HepG2 (cell line): ENCODE results near the gene SCUBE1. TPM values are rescaled to one million over a fixed set of nuclear protein-coding genes. Genes with fewer than 3 reads are reported as not detected.

Experiments used
- ATAC-seq: fragments of 200-7000 bp; cut with Tn5 transposase; 3 replicates; pipeline ENCODE4 v1.9.1; 2020; ENCODE audit warnings: mild to moderate bottlenecking, moderate library complexity
- BruUV-seq: library from RNA; stranded (reverse); fragments of 400-500 nt; replicated peaks from 2 replicates; lab custom pipeline; 2021; lab: Mats Ljungman, UMichigan
- CTCF ChIA-PET: fragments of 300-600 bp; formaldehyde crosslinking; extraction: SDS; loops from one replicate; lab custom pipeline; 2021; ENCODE audit warnings: low total read pairs, inconsistent platforms, low intra/inter-chr PET ratio; lab: Yijun Ruan, JAX
- POLR2A ChIA-PET: fragments of 350-600 bp; sonication (Branson Sonifier 250); formaldehyde crosslinking; loops from one replicate; lab custom pipeline; 2020; ENCODE audit warnings: antibody characterized with exemption, inconsistent platforms; lab: Yijun Ruan, JAX
- DNase-seq: peaks from one replicate; pipeline ENCODE4 v3.0.0-alpha.2; 2015; ENCODE audit warnings: low spot score
- FAIRE-seq: peaks from 3 replicates; lab custom pipeline; 2011; peaks lifted over from hg19 to GRCh38; lab: Jason Lieb, UNC
- H2AFZ ChIP-seq: one replicate; pipeline ENCODE4 v1.6.1; 2011; ENCODE audit warnings: low read length, inconsistent platforms
- H3K27ac ChIP-seq: fragments of 300-600 bp; 3 replicates; pipeline ENCODE4 v1.8.0; 2011; ENCODE audit warnings: mixed run types, mild to moderate bottlenecking, mixed read lengths, low read length, inconsistent platforms; ENCODE audit not compliant: insufficient read depth; ENCODE audit errors: extremely low read length
- H3K27me3 ChIP-seq, 2 experiments: fragments of 200-600 bp in 1 of 2; 2 replicates in 1 of 2; 3 replicates in 1 of 2; pipeline versions ENCODE4 v1.6.0 to v1.8.0; 2011; ENCODE audit warnings: low read length in 2 of 2, mild to moderate bottlenecking in 2 of 2, moderate library complexity in 2 of 2, inconsistent platforms in 1 of 2; ENCODE audit not compliant: insufficient read depth in 2 of 2, control insufficient read depth in 1 of 2
- H3K36me3 ChIP-seq, 2 experiments: fragments of 200-600 bp in 1 of 2; replicated peaks in 1 of 2; 2 replicates in 1 of 2; 3 replicates in 1 of 2; pipeline versions ENCODE4 v1.5.1 to v1.8.0; 2011; ENCODE audit warnings: low read length in 2 of 2, inconsistent platforms in 1 of 2; ENCODE audit not compliant: insufficient read depth in 2 of 2, control insufficient read depth in 1 of 2
- H3K4me1 ChIP-seq: 2 replicates; pipeline ENCODE4 v1.5.1; 2012; ENCODE audit warnings: low read length, inconsistent platforms; ENCODE audit not compliant: insufficient read depth
- H3K4me2 ChIP-seq: 2 replicates; pipeline ENCODE4 v1.6.0; 2011; ENCODE audit warnings: low read depth, low read length, inconsistent platforms
- H3K4me3 ChIP-seq, 3 experiments: fragments of 200-600 bp in 1 of 3; sonication (generic), shearing (Covaris generic) in 1 of 3; replicated peaks in 1 of 3; 2 replicates each; pipeline ENCODE4 v1.5.1; 2011 to 2016; ENCODE audit warnings: low read length in 3 of 3, inconsistent platforms in 2 of 3, low read depth in 2 of 3, mild to moderate bottlenecking in 2 of 3, control low read depth in 1 of 3, mixed read lengths in 1 of 3; ENCODE audit not compliant: insufficient read depth in 1 of 3
- H3K79me2 ChIP-seq: one replicate; pipeline ENCODE4 v1.6.1; 2011; ENCODE audit warnings: low read length, inconsistent platforms; ENCODE audit not compliant: insufficient read depth
- H3K9ac ChIP-seq: 2 replicates; pipeline ENCODE4 v1.6.0; 2011; ENCODE audit warnings: mild to moderate bottlenecking, low read depth, low read length, inconsistent platforms; ENCODE audit not compliant: insufficient read depth
- H3K9me3 ChIP-seq: 2 replicates; pipeline ENCODE4 v1.5.1; 2012; ENCODE audit warnings: mild to moderate bottlenecking, low read length
- H4K20me1 ChIP-seq: 2 replicates; pipeline ENCODE4 v1.6.0; 2011; ENCODE audit warnings: inconsistent platforms, mild to moderate bottlenecking, low read length, moderate library complexity; ENCODE audit not compliant: insufficient read depth
- AGO2 ChIP-seq: fragments of 200-400 bp; formaldehyde crosslinking; optimal IDR thresholded peaks from 2 replicates; pipeline ENCODE3; 2017; ENCODE audit warnings: mild to moderate bottlenecking, low read depth, low read length, moderate library complexity
- AKAP8 ChIP-seq: sonication (generic); formaldehyde crosslinking; IDR thresholded peaks from 2 replicates; pipeline ENCODE4 v1.5.1; 2020; ENCODE audit warnings: mild to moderate bottlenecking, missing genetic modification reagents
- BCL6 ChIP-seq: IDR thresholded peaks from 2 replicates; pipeline ENCODE4 v1.6.1; 2016; ENCODE audit warnings: missing genetic modification reagents, missing compliant biosample characterization
- E2F1 ChIP-seq: sonication (generic); formaldehyde crosslinking; IDR thresholded peaks from 2 replicates; pipeline ENCODE4 v1.5.0; 2020; ENCODE audit warnings: missing genetic modification reagents
- ELF1 ChIP-seq: sonication (generic); formaldehyde crosslinking; IDR thresholded peaks from 2 replicates; pipeline ENCODE4 v1.4.0; 2020; ENCODE audit warnings: missing genetic modification reagents
- HNRNPK ChIP-seq: fragments of 200-400 bp; formaldehyde crosslinking; IDR thresholded peaks from 2 replicates; pipeline ENCODE4 v1.6.1; 2018; ENCODE audit warnings: low read length, low read depth, moderate library complexity, mild to moderate bottlenecking; ENCODE audit not compliant: poor library complexity, severe bottlenecking
- KDM2A ChIP-seq: sonication (generic); formaldehyde crosslinking; IDR thresholded peaks from 2 replicates; pipeline ENCODE4 v1.4.0; 2020; ENCODE audit warnings: low read depth, missing genetic modification reagents, borderline replicate concordance
- NR2F1 ChIP-seq, 2 experiments: fragments of 450-650 bp in 1 of 2; formaldehyde crosslinking in 1 of 2; IDR thresholded peaks; 2 replicates each; pipeline versions ENCODE4 v1.5.0 to v1.6.1; 2016 to 2020; ENCODE audit warnings: mild to moderate bottlenecking in 1 of 2, missing compliant biosample characterization in 1 of 2, missing genetic modification reagents in 1 of 2, moderate library complexity in 1 of 2
- NR2F6 ChIP-seq, 2 experiments: IDR thresholded peaks; 2 replicates each; pipeline ENCODE4 v1.6.1; 2016; ENCODE audit warnings: antibody characterized with exemption in 1 of 2, mild to moderate bottlenecking in 1 of 2
- SIX1 ChIP-seq: sonication (generic); formaldehyde crosslinking; IDR thresholded peaks from 2 replicates; pipeline ENCODE4 v1.4.0; 2020; ENCODE audit warnings: missing genetic modification reagents, borderline replicate concordance
- ZNF513 ChIP-seq: sonication (generic); formaldehyde crosslinking; conservative IDR thresholded peaks from 2 replicates; pipeline ENCODE4 v1.5.0; 2020; ENCODE audit warnings: missing genetic modification reagents
- WGBS: methylation state at CpG from one replicate; pipeline ENCODE4 v1.1.6; 2017; ENCODE audit warnings: low lambda C conversion rate; 5-methylcytosine and 5-hydroxymethylcytosine counted together
- in situ Hi-C: cut with HindIII; loops from 2 replicates; pipeline ENCODE4 v1.10.0; 2017; ENCODE audit warnings: low pct_unique_long_range_greater_than_20kb; ENCODE audit not compliant: extremely low pct_ligation_motif_present
- intact Hi-C: fragments of 100-400 bp; cut with micrococcal nuclease; formaldehyde crosslinking; loops from one replicate; pipeline ENCODE4 v1.10.0; 2022; ENCODE audit not compliant: unreplicated experiment
- polyA plus RNA-seq, 8 experiments: library from polyadenylated mRNA; depleted of rRNA in 3 of 8; stranded (reverse) in 7 of 8; unstranded in 1 of 8; fragments of >200 nt; fragmentation: Illumina TruSeq in 4 of 8; extraction: Trizol in 4 of 8; gene quantifications; 2 replicates each; pipeline versions ENCODE4 v1.2.1 to v1.2.3, GENCODE V29; 2011 to 2016; ENCODE audit warnings: low read depth in 4 of 8, missing spikeins in 1 of 8, mixed read lengths in 1 of 8; ENCODE audit not compliant: insufficient read depth in 1 of 8
- total RNA-seq, 5 experiments: library from RNA; depleted of rRNA; stranded (reverse); fragments of >200 nt; fragmentation: Illumina TruSeq; extraction: Trizol; gene quantifications; 2 replicates each; pipeline ENCODE4 v1.2.3, GENCODE V29; 2016; ENCODE audit warnings: low read depth in 1 of 5

SCUBE1 gene
- total and polyA plus RNA-seq, 2 of the 13 experiments (the other 11 are each of a cell fraction or from before 2014, with no cell fraction given) = under 0.01 to 0.05 TPM

- intact Hi-C loops (no loop called here), in situ Hi-C loops (no loop called here)
- ChIA-PET CTCF (no interaction called here), POLR2A (no interaction called here)
- Histone ChIP-seq H3K4me2 (no peak overlapping the region), H3K4me1 (no peaks in the 10 kb centered on the region), H3K36me3 (no peaks in the 10 kb centered on the region), H3K9me3 (no peaks in the 10 kb centered on the region), H4K20me1 (no peaks in the 10 kb centered on the region), H3K27ac (no peak overlapping the region), H3K4me3 (no peak overlapping the region), H3K27me3 (peaks cover 18 to 68% of the 10 kb centered on the region in 2 experiments; a peak in 4 of 5 replicates), H3K9ac (no peak overlapping the region), H2AFZ (no peak overlapping the region), H3K79me2 (no peaks in the 10 kb centered on the region)
- no peak for ATAC-seq
- 45% methylated on average over 19 of the region's 34 CpGs for WGBS
- no TSS peak for BruUV-seq
- DNase-seq = no peak
- TF ChIP-seq NR2F1 (CRISPR knock-in tag; IDR thresholded peaks at IDR 0.05) (no peak), ELF1 (CRISPR knock-in tag) (no peak), E2F1 (CRISPR knock-in tag) (no peak), KDM2A (CRISPR knock-in tag) (no peak), SIX1 (no peak), AKAP8 (CRISPR knock-in tag) (no peak), BCL6 (CRISPR knock-in tag) (no peak), ZNF513 (no peak), NR2F6 (IDR thresholded peaks at IDR 0.05) (no peak), NR2F6 (CRISPR knock-in tag; IDR thresholded peaks at IDR 0.05) (no peak), HNRNPK (no peak), AGO2 (no peak)
- FAIRE-seq = no peak
Measured at GRCh38 chr22:43210631-43211515, 132.3 kb downstream of the SCUBE1 start.
